HCT116 (cell line): ENCODE data around the gene SMARCA2.

ENCODE experiments used
- EGR1 ChIP-seq: IDR thresholded peaks from 2 replicates; pipeline ENCODE4 v1.6.1; 2012; ENCODE audit warnings: low read depth
- JUND ChIP-seq: IDR thresholded peaks from 2 replicates; pipeline ENCODE4 v1.6.1; 2012
- POLR2A ChIP-seq: IDR thresholded peaks from 2 replicates; pipeline ENCODE4 v1.7.0; 2011; ENCODE audit warnings: borderline replicate concordance; ENCODE audit not compliant: insufficient read depth, insufficient read length; ENCODE audit errors: extremely low read depth
- POLR2AphosphoS5 ChIP-seq: IDR thresholded peaks from 2 replicates; pipeline ENCODE4 v1.6.1; 2011; ENCODE audit warnings: mild to moderate bottlenecking, low read depth, low read length, moderate library complexity
- SIN3A ChIP-seq: IDR thresholded peaks from 2 replicates; pipeline ENCODE4 v1.6.1; 2012; ENCODE audit warnings: low read depth
- SRF ChIP-seq: IDR thresholded peaks from 2 replicates; pipeline ENCODE4 v1.6.1; 2012; ENCODE audit warnings: low read depth
- TF ChIP-seq, protein P1 (sequence below), 3 experiments: fragments of 200-600 bp in 1 of 3; sonication (generic) in 1 of 3; IDR thresholded peaks in 2 of 3; conservative IDR thresholded peaks in 1 of 3; 2 replicates each; pipeline ENCODE4 v1.5.1; 2012 to 2017; ENCODE audit warnings: low read depth in 2 of 3, low read length in 2 of 3, antibody characterized with exemption in 1 of 3, borderline replicate concordance in 1 of 3, control low read depth in 1 of 3, mild to moderate bottlenecking in 1 of 3, mixed read lengths in 1 of 3, mixed run types in 1 of 3, moderate library complexity in 1 of 3; ENCODE audit not compliant: insufficient read depth in 1 of 3

DNA sequence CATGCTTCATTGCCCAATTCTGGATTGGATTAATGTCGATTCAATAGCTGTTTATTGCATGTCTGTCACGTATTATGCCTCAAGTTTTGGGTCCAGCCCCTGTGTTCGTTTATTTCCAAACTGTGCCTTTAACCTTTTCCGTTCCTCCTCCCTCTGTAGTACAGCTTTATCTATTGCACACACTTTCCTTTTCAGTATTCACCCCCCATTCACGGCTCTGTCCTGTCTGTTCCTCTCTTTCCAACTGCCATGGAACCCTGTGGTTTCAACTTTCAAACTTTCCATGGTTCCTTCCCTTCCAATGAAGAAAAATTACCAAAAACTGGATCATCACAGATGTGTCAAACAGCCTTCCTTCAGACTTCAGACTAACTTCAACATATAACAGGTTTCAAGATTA lies 17.1 kb downstream of the SMARCA2 start:
- TF ChIP-seq, protein P1, sequence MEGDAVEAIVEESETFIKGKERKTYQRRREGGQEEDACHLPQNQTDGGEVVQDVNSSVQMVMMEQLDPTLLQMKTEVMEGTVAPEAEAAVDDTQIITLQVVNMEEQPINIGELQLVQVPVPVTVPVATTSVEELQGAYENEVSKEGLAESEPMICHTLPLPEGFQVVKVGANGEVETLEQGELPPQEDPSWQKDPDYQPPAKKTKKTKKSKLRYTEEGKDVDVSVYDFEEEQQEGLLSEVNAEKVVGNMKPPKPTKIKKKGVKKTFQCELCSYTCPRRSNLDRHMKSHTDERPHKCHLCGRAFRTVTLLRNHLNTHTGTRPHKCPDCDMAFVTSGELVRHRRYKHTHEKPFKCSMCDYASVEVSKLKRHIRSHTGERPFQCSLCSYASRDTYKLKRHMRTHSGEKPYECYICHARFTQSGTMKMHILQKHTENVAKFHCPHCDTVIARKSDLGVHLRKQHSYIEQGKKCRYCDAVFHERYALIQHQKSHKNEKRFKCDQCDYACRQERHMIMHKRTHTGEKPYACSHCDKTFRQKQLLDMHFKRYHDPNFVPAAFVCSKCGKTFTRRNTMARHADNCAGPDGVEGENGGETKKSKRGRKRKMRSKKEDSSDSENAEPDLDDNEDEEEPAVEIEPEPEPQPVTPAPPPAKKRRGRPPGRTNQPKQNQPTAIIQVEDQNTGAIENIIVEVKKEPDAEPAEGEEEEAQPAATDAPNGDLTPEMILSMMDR (IDR thresholded peaks at IDR 0.05 in 2 of 3, conservative IDR thresholded peaks at IDR 0.05 in 1 of 3; ENCODE audit: borderline replicate concordance in 1 of 3, insufficient read depth in 1 of 3, low read depth in 2 of 3, low read length in 2 of 3) = no peak
- TF ChIP-seq EGR1 (no peak), POLR2A (no peak), JUND (no peak), SRF (no peak), POLR2AphosphoS5 (no peak), SIN3A (no peak)
